ENCODE results near the gene MECP2. TPM values are rescaled to one million over a fixed set of nuclear protein-coding genes. Genes with fewer than 3 reads are reported as not detected.

Gene MECP2
- total RNA-seq, 1 experiment from 2014 or later: 20.4 TPM

Small RNA genes within 50 kb of the gene (small RNA-seq; reads per million reads assigned to genes)
- gene MIR3202-1: not detected

Other genes starting within 250 kb of the MECP2 start
- not detected in 2 replicates for gene L1CAM, start 211.5 kb downstream of the MECP2 start, total RNA-seq (2014; rRNA removed; shearing (Covaris generic); ENCODE audit: low replicate concordance)
- gene AVPR2, start 193.0 kb downstream of the MECP2 start, total RNA-seq (2014; rRNA removed; shearing (Covaris generic); ENCODE audit: low replicate concordance): not detected in 2 replicates
- 104 and 218 TPM in 2 replicates for gene ARHGAP4, start 171.5 kb downstream of the MECP2 start, total RNA-seq (2014; rRNA removed; shearing (Covaris generic); ENCODE audit: low replicate concordance)
- 103 and 144 TPM in 2 replicates for gene NAA10, start 162.7 kb downstream of the MECP2 start, total RNA-seq (2014; rRNA removed; shearing (Covaris generic); ENCODE audit: low replicate concordance)
- gene RENBP, start 153.1 kb downstream of the MECP2 start, total RNA-seq (2014; rRNA removed; shearing (Covaris generic); ENCODE audit: low replicate concordance): 0.22 and 0.26 TPM in 2 replicates
- 16.8 and 29.4 TPM in 2 replicates for gene HCFC1, start 125.9 kb downstream of the MECP2 start, total RNA-seq (2014; rRNA removed; shearing (Covaris generic); ENCODE audit: low replicate concordance)
- 1.5 and 3.9 TPM in 2 replicates for gene TMEM187, start 125.0 kb downstream of the MECP2 start, total RNA-seq (2014; rRNA removed; shearing (Covaris generic); ENCODE audit: low replicate concordance)
- gene IRAK1, start 77.8 kb downstream of the MECP2 start, total RNA-seq (2014; rRNA removed; shearing (Covaris generic); ENCODE audit: low replicate concordance): 76.0 and 131 TPM in 2 replicates
- not detected in 2 replicates for gene OPN1LW, start 46.5 kb upstream of the MECP2 start, total RNA-seq (2014; rRNA removed; shearing (Covaris generic); ENCODE audit: low replicate concordance)
- gene OPN1MW, start 84.9 kb upstream of the MECP2 start, total RNA-seq (2014; rRNA removed; shearing (Covaris generic); ENCODE audit: low replicate concordance): not detected in 2 replicates
- gene OPN1MW2, start 122.0 kb upstream of the MECP2 start, total RNA-seq (2014; rRNA removed; shearing (Covaris generic); ENCODE audit: low replicate concordance): not detected in 2 replicates
- gene OPN1MW3, start 159.9 kb upstream of the MECP2 start, total RNA-seq (2014; rRNA removed; shearing (Covaris generic); ENCODE audit: low replicate concordance): not detected in 2 replicates
- gene TEX28, start 197.4 kb upstream of the MECP2 start, total RNA-seq (2014; rRNA removed; shearing (Covaris generic); ENCODE audit: low replicate concordance): not detected in 2 replicates
- not detected in 2 replicates for gene TKTL1, start 198.1 kb upstream of the MECP2 start, total RNA-seq (2014; rRNA removed; shearing (Covaris generic); ENCODE audit: low replicate concordance)